Trophoblast cell (in vitro differentiated cells and primary cell): ENCODE measurements around the gene DISC1.

Experiments used
- DNase-seq, 2 donors: peaks; one replicate each; pipeline ENCODE4 v3.0.0-alpha.2; 2016
- H2AFZ ChIP-seq: 2 replicates; pipeline ENCODE4 v1.6.1; 2013; ENCODE audit warnings: low read length, moderate library complexity, mild to moderate bottlenecking; ENCODE audit not compliant: insufficient read depth, poor library complexity
- H2AK5ac ChIP-seq: 2 replicates; pipeline ENCODE4 v1.6.1; 2013; ENCODE audit warnings: mild to moderate bottlenecking, low read length
- H2BK120ac ChIP-seq: 2 replicates; pipeline ENCODE4 v1.6.1; 2013; ENCODE audit warnings: low read length, mild to moderate bottlenecking, moderate library complexity; ENCODE audit not compliant: insufficient read depth, poor library complexity
- H2BK12ac ChIP-seq: 2 replicates; pipeline ENCODE4 v1.6.1; 2013; ENCODE audit warnings: mild to moderate bottlenecking, low read length, moderate library complexity
- H2BK5ac ChIP-seq: 2 replicates; pipeline ENCODE4 v1.6.1; 2013; ENCODE audit warnings: low read length, low read depth, moderate library complexity, mild to moderate bottlenecking; ENCODE audit not compliant: poor library complexity
- H3K14ac ChIP-seq: 2 replicates; pipeline ENCODE4 v1.6.1; 2013; ENCODE audit warnings: mild to moderate bottlenecking, low read length
- H3K18ac ChIP-seq: 2 replicates; pipeline ENCODE4 v1.6.1; 2013; ENCODE audit warnings: mild to moderate bottlenecking, low read length
- H3K23ac ChIP-seq: 2 replicates; pipeline ENCODE4 v1.6.1; 2013; ENCODE audit warnings: low read length
- H3K27ac ChIP-seq: 2 replicates; pipeline ENCODE4 v1.5.1; 2013; ENCODE audit warnings: low read depth, mild to moderate bottlenecking, inconsistent platforms, low read length, moderate library complexity
- H3K27me3 ChIP-seq: 2 replicates; pipeline ENCODE4 v1.6.1; 2013; ENCODE audit warnings: inconsistent platforms, mild to moderate bottlenecking, low read length, moderate library complexity; ENCODE audit not compliant: insufficient read depth
- H3K36me3 ChIP-seq, 2 experiments: 1 replicate in 1 of 2; 2 replicates in 1 of 2; pipeline ENCODE4 v1.6.1; 2013; ENCODE audit warnings: low read length in 2 of 2, mild to moderate bottlenecking in 2 of 2, moderate library complexity in 1 of 2; ENCODE audit not compliant: insufficient read depth in 2 of 2, control insufficient read depth in 1 of 2
- H3K4ac ChIP-seq: 2 replicates; pipeline ENCODE4 v1.6.1; 2013; ENCODE audit warnings: low read depth, mild to moderate bottlenecking, low read length, moderate library complexity
- H3K4me1 ChIP-seq, 2 experiments: 1 replicate in 1 of 2; 2 replicates in 1 of 2; pipeline ENCODE4 v1.6.1; 2013; ENCODE audit warnings: low read length in 2 of 2, mild to moderate bottlenecking in 2 of 2, moderate library complexity in 1 of 2; ENCODE audit not compliant: insufficient read depth in 2 of 2, control insufficient read depth in 1 of 2
- H3K4me2 ChIP-seq: 2 replicates; pipeline ENCODE4 v1.6.1; 2013; ENCODE audit warnings: inconsistent platforms, mild to moderate bottlenecking, low read length, moderate library complexity
- H3K4me3 ChIP-seq: 2 replicates; pipeline ENCODE4 v1.5.1; 2013; ENCODE audit warnings: mild to moderate bottlenecking, low read depth, low read length, inconsistent platforms
- H3K79me1 ChIP-seq: one replicate; pipeline ENCODE4 v1.6.1; 2013; ENCODE audit warnings: low read length
- H3K79me2 ChIP-seq: 2 replicates; pipeline ENCODE4 v1.6.1; 2013; ENCODE audit warnings: low read length, mild to moderate bottlenecking; ENCODE audit not compliant: control insufficient read depth, insufficient read depth, poor library complexity
- H3K9ac ChIP-seq: 2 replicates; pipeline ENCODE4 v1.6.1; 2013; ENCODE audit warnings: mild to moderate bottlenecking, low read length
- H3K9me3 ChIP-seq: 2 replicates; pipeline ENCODE4 v1.6.1; 2013; ENCODE audit warnings: low read depth, mild to moderate bottlenecking, control low read depth, inconsistent platforms, low read length; ENCODE audit not compliant: insufficient read depth
- H4K12ac ChIP-seq: 2 replicates; pipeline ENCODE4 v1.6.1; 2013; ENCODE audit warnings: low read depth, mild to moderate bottlenecking, low read length, moderate library complexity
- H4K8ac ChIP-seq: 2 replicates; pipeline ENCODE4 v1.6.1; 2013; ENCODE audit warnings: low read depth, mild to moderate bottlenecking, low read length, moderate library complexity
- H4K91ac ChIP-seq: one replicate; pipeline ENCODE4 v1.6.1; 2013; ENCODE audit warnings: low read depth, mild to moderate bottlenecking, low read length, moderate library complexity
- WGBS: extraction: QIAGEN DNeasy Blood & Tissue Kit; methylation state at CpG from one replicate; pipeline ENCODE4 v1.1.7; 2013; ENCODE audit warnings: missing lambda C conversion rate; ENCODE audit not compliant: insufficient read length, insufficient coverage; ENCODE audit errors: extremely low coverage; 5-methylcytosine and 5-hydroxymethylcytosine counted together

The DISC1 gene

GRCh38 chr1:231767471-231767870, 140.9 kb downstream of the DISC1 start:
- no peak overlapping the region for H2BK120ac ChIP-seq
- no CpG with 5 or more reads among the region's 4 CpGs for WGBS
- no peaks in the 10 kb centered on the region for H3K36me3 ChIP-seq
- no peaks in the 10 kb centered on the region for H3K4me1 ChIP-seq
- no peak overlapping the region for H3K4me2 ChIP-seq
- H2BK5ac ChIP-seq = no peak overlapping the region
- no peak overlapping the region for H3K9ac ChIP-seq
- H3K9me3 ChIP-seq = peaks cover 2% of the 10 kb centered on the region
- no peaks in the 10 kb centered on the region for H3K27me3 ChIP-seq
- H3K14ac ChIP-seq = no peak overlapping the region
- H3K27ac ChIP-seq = no peak overlapping the region
- DNase-seq = no peak
- no peak overlapping the region for H4K91ac ChIP-seq
- H3K79me2 ChIP-seq = no peaks in the 10 kb centered on the region
- no peak overlapping the region for H3K18ac ChIP-seq
- no peak overlapping the region for H4K8ac ChIP-seq
- no peak overlapping the region for H2AFZ ChIP-seq
- H2BK12ac ChIP-seq = no peak overlapping the region
- no peak overlapping the region for H3K4me3 ChIP-seq
- H3K4ac ChIP-seq = no peak overlapping the region
- H3K23ac ChIP-seq = no peak overlapping the region
- H2AK5ac ChIP-seq = no peak overlapping the region
- no peak overlapping the region for H4K12ac ChIP-seq
- no peaks in the 10 kb centered on the region for H3K79me1 ChIP-seq

- no peaks in the 10 kb centered on the region for H3K79me1 ChIP-seq
- H3K79me2 ChIP-seq = no peaks in the 10 kb centered on the region
- H4K8ac ChIP-seq = no peak overlapping the region
- no peak for DNase-seq
- H3K9ac ChIP-seq = no peak overlapping the region
- H2BK12ac ChIP-seq = no peak overlapping the region
- no peaks in the 10 kb centered on the region for H3K36me3 ChIP-seq
- no peak overlapping the region for H3K4me2 ChIP-seq
- no peak overlapping the region for H3K23ac ChIP-seq
- H3K9me3 ChIP-seq = no peaks in the 10 kb centered on the region
- no peak overlapping the region for H3K4ac ChIP-seq
- H2AFZ ChIP-seq = no peak overlapping the region
- no CpG with 5 or more reads among the region's 1 CpG for WGBS
- H3K18ac ChIP-seq = no peak overlapping the region
- no peaks in the 10 kb centered on the region for H3K4me1 ChIP-seq
- no peak overlapping the region for H3K4me3 ChIP-seq
- no peak overlapping the region for H2AK5ac ChIP-seq
- H4K12ac ChIP-seq = no peak overlapping the region
- H3K27me3 ChIP-seq = no peaks in the 10 kb centered on the region
- no peak overlapping the region for H4K91ac ChIP-seq
- H2BK120ac ChIP-seq = no peak overlapping the region
- H3K14ac ChIP-seq = no peak overlapping the region
- H3K27ac ChIP-seq = no peak overlapping the region
- H2BK5ac ChIP-seq = no peak overlapping the region
Observed at GRCh38 chr1:231768416-231768815, 141.8 kb downstream of the DISC1 start.

GRCh38 chr1:231770506-231771175, 144.1 kb downstream of the DISC1 start:
- Histone ChIP-seq H3K79me1 (no peaks in the 10 kb centered on the region), H3K23ac (no peak overlapping the region), H2BK5ac (no peak overlapping the region), H3K9me3 (peaks cover 1% of the 10 kb centered on the region), H4K91ac (no peak overlapping the region), H3K27ac (no peak overlapping the region), H2BK120ac (no peak overlapping the region), H2AK5ac (no peak overlapping the region), H3K9ac (no peak overlapping the region), H3K36me3 (no peaks in the 10 kb centered on the region), H3K27me3 (no peaks in the 10 kb centered on the region), H3K4me3 (no peak overlapping the region), H3K4ac (no peak overlapping the region), H3K14ac (no peak overlapping the region), H2BK12ac (no peak overlapping the region), H4K12ac (no peak overlapping the region), H3K4me1 (peaks cover 0 to under 1% of the 10 kb centered on the region in 2 experiments), H3K18ac (no peak overlapping the region), H3K4me2 (no peak overlapping the region), H3K79me2 (no peaks in the 10 kb centered on the region), H4K8ac (no peak overlapping the region), H2AFZ (no peak overlapping the region)
- no peak for DNase-seq
- WGBS = no CpG with 5 or more reads among the region's 8 CpGs

GRCh38 chr1:231774719-231775335, 148.2 kb downstream of the DISC1 start:
- WGBS = no CpG with 5 or more reads among the region's 4 CpGs
- H3K4ac ChIP-seq = no peak overlapping the region

More at GRCh38 chr1:231774719-231775335, 148.2 kb downstream of the DISC1 start:
- Histone ChIP-seq H3K27me3 (no peaks in the 10 kb centered on the region), H3K4me3 (no peak overlapping the region), H2BK120ac (no peak overlapping the region), H3K79me2 (no peaks in the 10 kb centered on the region), H3K14ac (no peak overlapping the region), H4K91ac (no peak overlapping the region), H3K9ac (no peak overlapping the region), H3K79me1 (peaks cover 20% of the 10 kb centered on the region), H2AFZ (no peak overlapping the region), H3K18ac (no peak overlapping the region), H2BK12ac (no peak overlapping the region), H3K27ac (no peak overlapping the region), H3K4me2 (no peak overlapping the region), H2AK5ac (no peak overlapping the region), H2BK5ac (no peak overlapping the region), H4K8ac (no peak overlapping the region), H3K36me3 (no peaks in the 10 kb centered on the region), H3K4me1 (peaks cover 16 to 32% of the 10 kb centered on the region in 2 experiments), H3K9me3 (peaks cover 1% of the 10 kb centered on the region), H4K12ac (no peak overlapping the region), H3K23ac (no peak overlapping the region)
- DNase-seq = no peak
